Right lobe of liver (tissue), 4 donors: ENCODE results near the gene ERV3-1.

Experiments used
- CTCF ChIP-seq, 4 donors: fragments of 200-600 bp in 3 of 4; fragments of 450-650 bp in 1 of 4; IDR thresholded peaks; one replicate each; pipeline versions ENCODE4 v1.5.1 to v1.8.0; 2016 to 2022; ENCODE audit warnings: antibody characterized with exemption in 4 of 4, mild to moderate bottlenecking in 2 of 4
- POLR2A ChIP-seq: fragments of 450-650 bp; IDR thresholded peaks from one replicate; pipeline ENCODE4 v1.6.1; 2017; ENCODE audit warnings: antibody characterized with exemption, mild to moderate bottlenecking
- donor health status: DM: no; HTN: no; CAD: no.
- donor health status: DM: no; HTN: no; CAD: no.
- donor health status: DM: no; HTN: yes; CAD: no.

GRCh38 chr7:64946772-64947171 is 59.7 kb downstream of the ERV3-1 start:
- TF ChIP-seq POLR2A (no peak), CTCF (IDR thresholded peaks at IDR 0.05) (no peak)
